Sigmoid colon (tissue), 7 donors: ENCODE measurements around the gene ANKRD33B. TPM values are rescaled to one million over a fixed set of nuclear protein-coding genes. Genes with fewer than 3 reads are reported as not detected.
"Not testable (repeated sequence)": the region's sequence is repeated elsewhere in the genome, so short reads cannot be mapped to it uniquely, and the experiment has no call there.

Source experiments
- DNase-seq: peaks from one replicate; pipeline ENCODE4 v3.0.0-alpha.2; 2019
- H3K27ac ChIP-seq, 4 donors: fragments of 200-600 bp; sonication (generic); one replicate each; pipeline ENCODE4 v1.5.1; 2016 to 2019; ENCODE audit warnings: mild to moderate bottlenecking in 1 of 4
- H3K27me3 ChIP-seq, 3 donors: fragments of 200-600 bp; sonication (generic); one replicate each; pipeline ENCODE4 v1.5.1; 2019; ENCODE audit warnings: mild to moderate bottlenecking in 1 of 3
- H3K36me3 ChIP-seq, 4 donors: fragments of 200-600 bp; sonication (generic); one replicate each; pipeline ENCODE4 v1.5.1; 2016 to 2019
- H3K4me1 ChIP-seq, 4 donors: fragments of 200-600 bp; sonication (generic); one replicate each; pipeline ENCODE4 v1.5.1; 2017 to 2019
- H3K4me3 ChIP-seq, 4 donors: fragments of 200-600 bp; sonication (generic); one replicate each; pipeline ENCODE4 v1.5.1; 2017 to 2019; ENCODE audit warnings: mild to moderate bottlenecking in 2 of 4, moderate library complexity in 1 of 4
- H3K9me3 ChIP-seq, 4 donors: fragments of 200-600 bp in 3 of 4; sonication (generic) in 3 of 4; one replicate each; pipeline versions ENCODE4 v1.5.1 to v1.6.1; 2013 to 2019
- CTCF ChIP-seq, 4 experiments: fragments of 450-650 bp in 3 of 4; fragments of 200-600 bp in 1 of 4; IDR thresholded peaks; one replicate each; pipeline ENCODE4 v1.5.1; 2016 to 2019; ENCODE audit warnings: antibody characterized with exemption in 4 of 4, mild to moderate bottlenecking in 3 of 4, moderate library complexity in 2 of 4
- EP300 ChIP-seq, 4 donors: sonication (generic); formaldehyde crosslinking; IDR thresholded peaks; one replicate each; pipeline ENCODE4 v1.6.1; 2017; ENCODE audit warnings: antibody characterized with exemption in 4 of 4
- POLR2A ChIP-seq, 2 donors: fragments of 450-650 bp; IDR thresholded peaks; one replicate each; pipeline ENCODE4 v1.6.1; 2016; ENCODE audit warnings: antibody characterized with exemption in 2 of 2, mild to moderate bottlenecking in 2 of 2, moderate library complexity in 2 of 2
- POLR2AphosphoS5 ChIP-seq, 4 donors: sonication (generic); formaldehyde crosslinking; IDR thresholded peaks; one replicate each; pipeline ENCODE4 v1.6.1; 2017; ENCODE audit warnings: antibody characterized with exemption in 4 of 4
- WGBS, 2 donors: extraction: QIAGEN DNeasy Blood & Tissue Kit; methylation state at CpG; one replicate each; pipeline ENCODE4 v1.1.7; 2013; 5-methylcytosine and 5-hydroxymethylcytosine counted together
- intact Hi-C: fragments of 100-400 bp; cut with DNase I; formaldehyde crosslinking; loops from one replicate; pipeline ENCODE4 v1.15.1; 2023
- polyA plus RNA-seq, 3 donors: library from polyadenylated mRNA; stranded (reverse); fragments of 200-250 nt; gene quantifications; one replicate each; pipeline ENCODE4 v1.2.3, GENCODE V29; 2013
- total RNA-seq, 4 donors: library from RNA; depleted of rRNA; stranded (reverse); fragments of >200 nt; gene quantifications; one replicate each; pipeline ENCODE4 v1.1.0, GENCODE V29; 2016
- donor health status: healthy with polysubstance abuse.
- donor health status: Bipolar disorder and iron deficiency.
- donor health status: healthy.

ANKRD33B gene
- total and polyA plus RNA-seq, 7 donors: 0.23 to 4.6 (median 2.7) TPM

GRCh38 chr5:10628601-10629000 lies 64.7 kb downstream of the ANKRD33B start:
- H3K27me3 ChIP-seq: peaks cover 0 to 17% (median 0%) of the 10 kb centered on the region in 3 donors
- intact Hi-C loops: loop anchor here (1.0 to 5.0 kb wide), 2 partner anchors 61 to 176 kb away; no protein-coding TSS in a partner anchor
- H3K9me3 ChIP-seq: no peaks in the 10 kb centered on the region
- H3K36me3 ChIP-seq: no peaks in the 10 kb centered on the region
- H3K27ac ChIP-seq: no peak overlapping the region
- no peak for TF ChIP-seq POLR2AphosphoS5 (IDR thresholded peaks at IDR 0.05)
- no peak for TF ChIP-seq EP300 (IDR thresholded peaks at IDR 0.05)
- no peak for TF ChIP-seq POLR2A (IDR thresholded peaks at IDR 0.05)
- no peak for TF ChIP-seq CTCF (IDR thresholded peaks at IDR 0.05)
- 90 to 92% methylated on average over 7 of the region's 7 CpGs for WGBS, 2 donors
- peak; percentile 30 for DNase-seq
- peaks cover 0 to 15% (median 12%) of the 10 kb centered on the region in 4 donors for H3K4me1 ChIP-seq
- no peak overlapping the region for H3K4me3 ChIP-seq

- H3K27me3 ChIP-seq: peaks cover 0 to 28% (median 0%) of the 10 kb centered on the region in 3 donors
- H3K27ac ChIP-seq: no peak overlapping the region
- no peak overlapping the region for H3K4me3 ChIP-seq
- no peaks in the 10 kb centered on the region for H3K9me3 ChIP-seq
- no peak for DNase-seq
- 95 to 96% methylated on average over 5 of the region's 5 CpGs for WGBS, 2 donors
- TF ChIP-seq POLR2A (IDR thresholded peaks at IDR 0.05): no peak
- no peak for TF ChIP-seq POLR2AphosphoS5 (IDR thresholded peaks at IDR 0.05)
- no peak for TF ChIP-seq CTCF (IDR thresholded peaks at IDR 0.05)
- TF ChIP-seq EP300 (IDR thresholded peaks at IDR 0.05): no peak
- H3K4me1 ChIP-seq: peaks cover 0 to 15% (median 12%) of the 10 kb centered on the region in 4 donors
- H3K36me3 ChIP-seq: no peaks in the 10 kb centered on the region
- intact Hi-C loops: loop anchor here (5.0 kb wide), 1 partner anchor 62 kb away; no protein-coding TSS in a partner anchor
Measured at GRCh38 chr5:10629682-10630081, 65.8 kb downstream of the ANKRD33B start.

GRCh38 chr5:10630126-10630525 lies 66.3 kb downstream of the ANKRD33B start:
- Histone ChIP-seq H3K9me3 (no peaks in the 10 kb centered on the region), H3K36me3 (no peaks in the 10 kb centered on the region), H3K27me3 (peaks cover 0 to 32% (median 0%) of the 10 kb centered on the region in 3 donors), H3K27ac (no peak overlapping the region), H3K4me3 (no peak overlapping the region), H3K4me1 (peaks cover 0 to 15% (median 12%) of the 10 kb centered on the region in 4 donors)
- TF ChIP-seq EP300 (IDR thresholded peaks at IDR 0.05) (no peak), POLR2A (IDR thresholded peaks at IDR 0.05) (no peak), POLR2AphosphoS5 (IDR thresholded peaks at IDR 0.05) (no peak), CTCF (IDR thresholded peaks at IDR 0.05) (no peak)
- WGBS, 2 donors: 94 to 95% methylated on average over 5 of the region's 5 CpGs
- peak; percentile 52 for DNase-seq
- intact Hi-C loops: no loop called here

GRCh38 chr5:10630744-10631143 lies 66.9 kb downstream of the ANKRD33B start:
- H3K27ac ChIP-seq, H3K36me3 ChIP-seq, DNase-seq, H3K4me3 ChIP-seq, H3K9me3 ChIP-seq, intact Hi-C loops: not testable (repeated sequence)
- peaks cover 0 to 37% (median 0%) of the 10 kb centered on the region in 3 donors for H3K27me3 ChIP-seq
- peaks cover 0 to 15% (median 12%) of the 10 kb centered on the region in 4 donors for H3K4me1 ChIP-seq
- WGBS, 2 donors: 71 to 91% methylated on average over 4 of the region's 4 CpGs

- Histone ChIP-seq H3K4me3 (no peak overlapping the region), H3K27me3 (peaks cover 0 to 44% (median 0%) of the 10 kb centered on the region in 3 donors), H3K27ac (no peak overlapping the region), H3K36me3 (no peaks in the 10 kb centered on the region), H3K9me3 (no peaks in the 10 kb centered on the region), H3K4me1 (peaks cover 0 to 14% (median 12%) of the 10 kb centered on the region in 4 donors)
- intact Hi-C loops: no loop called here
- DNase-seq: peak; percentile 27
- WGBS, 2 donors: 80 to 91% methylated on average over 18 of the region's 18 CpGs
- no peak for TF ChIP-seq POLR2A (IDR thresholded peaks at IDR 0.05)
- TF ChIP-seq CTCF (IDR thresholded peaks at IDR 0.05): no peak
- no peak for TF ChIP-seq EP300 (IDR thresholded peaks at IDR 0.05)
- no peak for TF ChIP-seq POLR2AphosphoS5 (IDR thresholded peaks at IDR 0.05)
Measured at GRCh38 chr5:10631316-10631996, 67.6 kb downstream of the ANKRD33B start.
